Stimulated activated CD8-positive, alpha-beta memory T cell treated with anti-CD3 and anti-CD28 coated beads, Interleukin-15, amount 100 ng/mL, for 1 hour (primary cell): ENCODE measurements around the gene CPB2.

ENCODE experiments used
- DNase-seq: peaks from one replicate; pipeline ENCODE4 v3.0.0-alpha.2; 2020; ENCODE audit warnings: low read depth

CPB2 gene

DNA sequence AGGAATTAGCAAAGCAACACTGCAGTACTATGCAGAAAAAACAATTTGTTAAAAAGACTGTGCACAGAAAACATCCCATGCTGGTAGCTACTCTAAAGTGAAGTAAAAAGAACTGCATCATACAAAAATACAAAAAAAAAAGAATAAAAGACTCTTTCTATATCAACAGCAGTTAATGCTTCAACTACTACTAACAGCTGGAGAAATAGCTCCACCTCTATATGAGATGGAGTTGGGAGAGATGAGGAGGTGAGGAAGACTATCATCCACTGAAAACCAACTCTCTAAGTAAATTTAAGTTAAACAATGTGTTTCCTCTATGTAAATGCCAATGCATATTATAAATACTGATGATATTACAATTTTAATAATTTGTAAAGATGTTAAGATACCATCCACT is 54.1 kb downstream of the CPB2 start:
- no peak for DNase-seq

DNA sequence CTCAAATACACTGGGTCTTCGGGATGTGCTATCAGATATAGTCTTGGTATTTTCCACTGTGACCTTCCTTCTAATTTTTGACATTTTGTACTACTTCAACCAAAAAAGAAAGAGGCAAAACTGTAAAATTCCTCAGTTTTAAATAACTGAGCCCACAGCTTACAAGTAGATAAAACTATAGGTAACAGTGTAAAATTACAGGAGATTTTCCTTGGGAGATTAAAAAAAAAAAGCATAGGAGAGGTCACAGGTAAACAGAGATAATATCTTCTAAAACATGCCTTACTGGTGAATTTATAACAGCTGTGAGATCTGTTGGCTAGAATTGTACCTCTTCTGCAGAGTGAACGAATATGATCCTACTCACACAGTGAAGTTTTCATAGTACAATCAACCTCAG is 59.4 kb downstream of the CPB2 start:
- no peak for DNase-seq

DNA sequence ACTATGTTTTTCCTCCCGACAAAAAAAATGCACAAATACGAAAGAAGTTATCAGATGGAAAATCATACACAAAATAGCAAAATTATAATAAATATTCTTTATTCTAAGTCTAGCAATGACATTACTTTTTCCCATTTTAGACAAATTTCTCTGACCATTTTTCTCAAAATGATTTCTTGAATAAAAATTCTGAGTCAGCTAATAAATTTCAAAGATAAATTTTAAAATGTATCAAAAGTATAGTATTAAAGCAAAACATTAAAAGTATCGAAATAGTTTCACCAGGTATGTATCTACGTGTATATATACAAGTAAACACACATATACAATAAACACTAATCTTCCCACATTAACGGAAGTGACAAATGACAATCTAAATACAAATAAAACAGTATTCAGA is 61.2 kb downstream of the CPB2 start:
- DNase-seq, result no peak

DNA sequence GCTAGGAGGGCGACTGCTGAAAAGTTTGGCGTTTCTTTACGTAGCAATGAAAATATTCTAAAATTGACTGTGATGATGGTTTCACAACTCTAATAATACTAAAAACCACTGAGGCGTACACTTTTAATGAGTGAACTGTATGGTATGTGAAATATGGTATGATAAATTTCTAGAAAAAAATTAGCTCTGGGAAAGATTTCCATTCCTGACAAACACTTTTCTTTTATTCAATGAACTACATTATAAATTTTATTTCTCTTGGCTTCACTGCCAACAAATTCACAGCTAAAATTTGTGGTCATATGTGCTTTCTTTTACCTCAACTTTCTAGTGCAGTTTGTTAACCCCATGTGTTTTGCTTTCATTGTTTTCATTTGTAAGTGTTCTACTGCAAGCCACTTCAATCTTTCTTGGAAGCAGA is 63.4 kb downstream of the CPB2 start:
- DNase-seq, result no peak

- DNase-seq, result no peak
These were observed 64.1 kb downstream of the CPB2 start for GRCh38 chr13:46040763-46041162.

DNA sequence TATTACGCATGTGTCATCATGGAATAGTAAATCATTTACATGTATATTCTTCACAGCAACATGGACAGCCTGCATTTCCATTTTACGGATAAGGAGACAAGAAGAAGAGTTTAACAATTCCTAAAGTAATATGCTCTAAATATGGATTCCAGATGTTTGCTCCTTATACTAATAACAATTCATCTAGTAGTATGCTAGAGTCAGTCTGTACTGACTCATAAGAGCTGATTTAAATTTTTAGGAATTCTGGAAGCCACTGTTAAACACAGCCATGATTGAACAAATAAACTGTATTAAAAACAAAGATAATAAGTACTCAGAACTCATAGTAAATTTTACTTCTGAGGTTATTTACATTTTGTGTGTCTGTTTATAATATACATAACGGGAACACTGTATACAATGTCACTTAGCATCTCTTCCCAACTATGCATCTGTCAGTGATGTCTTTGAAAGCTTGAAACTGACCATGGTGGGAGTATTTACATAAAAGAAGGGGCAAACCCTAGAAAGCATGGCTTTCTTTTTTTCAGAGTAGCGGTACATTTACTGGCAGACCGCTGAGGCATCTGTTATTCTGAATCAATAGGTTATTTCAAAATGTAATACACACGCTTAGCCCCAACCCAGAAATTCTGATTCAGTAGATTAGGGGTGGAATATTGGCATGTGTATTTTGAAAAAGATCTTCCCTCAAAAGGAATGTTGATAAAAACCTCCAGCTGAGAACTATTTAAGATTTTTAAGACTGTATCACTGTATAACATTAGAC is 65.2 kb downstream of the CPB2 start:
- no peak for DNase-seq

GRCh38 chr13:46038296-46038695 is 66.5 kb downstream of the CPB2 start:
- DNase-seq, result no peak

GRCh38 chr13:46035066-46035465 is 69.8 kb downstream of the CPB2 start:
- DNase-seq, result no peak

DNA sequence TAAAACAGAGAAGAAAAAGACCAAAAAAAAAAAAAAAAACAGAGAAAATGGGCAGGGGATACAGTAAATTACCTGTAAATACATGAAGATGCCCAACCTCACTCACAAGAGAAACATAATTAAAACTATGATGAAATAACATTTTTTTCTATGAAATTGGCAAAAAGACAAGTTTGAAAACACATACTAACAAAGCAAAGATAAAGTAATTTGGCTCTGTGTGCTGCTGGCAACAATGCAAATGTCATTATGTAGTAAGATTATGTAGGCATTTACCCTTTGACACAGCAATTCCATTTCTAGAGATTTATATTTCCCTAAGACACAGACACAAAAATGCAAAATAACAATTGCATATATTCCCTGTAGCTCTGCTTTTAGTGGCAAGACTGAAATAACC is 72.5 kb downstream of the CPB2 start:
- no peak for DNase-seq

GRCh38 chr13:46031581-46032263 is 73.1 kb downstream of the CPB2 start:
- no peak for DNase-seq

DNA sequence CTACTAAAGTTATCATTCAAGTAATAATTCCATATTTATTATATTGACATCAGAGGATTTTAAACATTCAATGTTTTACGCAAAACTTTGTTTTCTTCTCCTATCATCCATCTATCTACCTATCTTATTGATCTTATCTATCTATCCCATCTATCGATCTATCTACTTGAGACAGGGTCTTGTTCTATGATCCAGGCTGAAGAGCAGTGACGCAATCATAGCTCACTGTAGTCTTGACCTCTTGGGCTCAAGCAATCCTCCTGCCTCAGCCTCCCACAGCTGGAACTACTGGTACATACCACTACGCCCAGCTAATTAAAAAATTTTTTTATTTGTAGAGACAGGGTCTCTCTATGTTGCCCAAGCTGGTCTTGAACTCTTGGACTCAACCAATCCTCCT is 79.7 kb downstream of the CPB2 start:
- DNase-seq, result no peak

DNA sequence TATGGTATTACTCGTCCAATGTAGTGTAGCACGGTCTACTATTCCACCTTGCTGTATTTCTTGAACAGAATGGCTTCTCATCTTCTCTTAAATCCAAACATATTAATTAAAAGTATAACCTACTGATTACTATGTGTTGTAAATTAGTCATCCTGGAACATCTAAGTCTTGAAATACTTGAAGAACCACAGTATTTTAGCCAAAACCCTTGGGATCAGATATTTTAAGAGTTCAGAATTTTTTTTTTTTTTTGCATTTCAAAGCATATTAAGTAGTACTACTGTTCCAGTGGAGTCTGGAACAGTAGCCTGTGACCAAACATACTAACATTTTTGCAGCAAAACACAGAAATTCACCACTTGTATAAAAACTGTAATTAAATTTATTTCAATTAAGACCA is 82.4 kb downstream of the CPB2 start:
- no peak for DNase-seq

- DNase-seq, result no peak
These were observed 88.6 kb downstream of the CPB2 start for GRCh38 chr13:46016216-46016615.

DNA sequence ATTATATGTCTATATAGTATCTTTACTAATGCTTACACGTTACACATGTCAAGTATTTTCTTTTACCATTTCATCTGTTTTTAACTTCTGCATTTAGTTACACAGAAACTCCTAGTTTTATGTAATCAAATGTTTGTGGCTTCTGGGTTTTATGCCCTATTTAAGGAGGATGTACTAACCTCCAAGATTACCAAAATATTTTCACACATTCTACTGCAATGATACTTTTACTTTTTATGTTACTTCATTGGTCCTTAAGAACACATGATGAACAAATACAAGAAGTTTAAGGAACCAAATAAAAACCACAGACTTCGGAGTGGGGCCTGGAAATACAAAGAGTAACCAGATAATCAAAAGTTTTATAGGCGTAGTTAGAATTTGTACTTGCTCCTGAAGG is 89.5 kb downstream of the CPB2 start:
- DNase-seq, result no peak

DNA sequence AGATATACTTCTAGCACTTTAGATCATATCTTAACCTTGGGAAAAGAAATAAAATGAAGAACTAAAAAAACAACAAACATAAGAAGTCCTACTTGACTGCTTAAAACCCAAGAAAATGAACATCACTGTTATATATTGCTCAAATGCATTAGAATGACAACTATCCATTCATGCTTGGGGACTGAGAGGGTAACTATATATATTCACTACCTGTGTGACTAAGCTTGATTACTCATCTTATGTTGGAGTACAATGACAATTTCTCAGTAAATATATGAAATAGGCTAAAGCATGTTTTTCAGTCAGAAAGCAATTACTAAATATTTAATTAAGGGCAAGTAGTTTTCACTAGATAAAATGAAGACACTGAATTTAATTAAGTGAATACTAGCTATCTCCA is 92.4 kb downstream of the CPB2 start:
- DNase-seq, result no peak

DNA sequence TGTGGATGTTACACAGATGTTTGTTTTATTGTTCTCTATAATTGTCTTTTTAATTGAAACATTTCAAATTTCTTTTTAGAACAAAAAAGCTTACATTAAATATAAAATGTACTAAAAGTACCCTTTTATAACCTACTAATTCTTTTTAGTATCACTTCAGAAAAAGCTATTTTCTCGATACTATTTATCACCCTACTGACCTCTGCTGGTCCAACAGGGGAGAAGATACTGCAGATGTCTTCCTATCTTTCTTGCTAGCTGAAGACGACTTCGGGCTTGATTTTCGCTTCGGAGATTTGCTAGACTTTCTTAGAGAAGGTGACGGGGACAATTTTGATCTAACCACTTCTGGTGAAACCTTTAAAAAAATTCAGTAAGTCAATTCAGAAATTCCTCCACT is 94.7 kb downstream of the CPB2 start:
- DNase-seq, result no peak

DNA sequence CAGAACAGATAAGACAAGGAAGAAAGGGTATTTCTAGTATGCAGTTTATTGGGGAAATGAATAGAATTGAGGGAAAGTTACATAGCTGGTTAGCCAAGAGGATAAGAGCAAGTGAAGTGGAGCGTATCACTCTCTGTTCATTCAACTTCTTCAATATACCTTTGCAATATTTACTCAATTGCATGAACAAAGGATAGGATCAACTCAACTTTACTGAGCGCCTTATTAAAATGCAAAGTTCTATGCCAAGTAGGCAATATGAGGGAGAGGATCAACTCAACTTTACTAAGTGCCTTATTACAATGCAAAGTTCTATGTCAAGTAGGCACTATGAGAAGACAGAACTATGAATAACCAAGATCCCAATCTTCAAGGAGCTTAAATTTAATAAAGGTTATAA is 96.2 kb downstream of the CPB2 start:
- DNase-seq, result no peak

GRCh38 chr13:46006688-46007452 is 98.0 kb downstream of the CPB2 start:
- no peak for DNase-seq

DNA sequence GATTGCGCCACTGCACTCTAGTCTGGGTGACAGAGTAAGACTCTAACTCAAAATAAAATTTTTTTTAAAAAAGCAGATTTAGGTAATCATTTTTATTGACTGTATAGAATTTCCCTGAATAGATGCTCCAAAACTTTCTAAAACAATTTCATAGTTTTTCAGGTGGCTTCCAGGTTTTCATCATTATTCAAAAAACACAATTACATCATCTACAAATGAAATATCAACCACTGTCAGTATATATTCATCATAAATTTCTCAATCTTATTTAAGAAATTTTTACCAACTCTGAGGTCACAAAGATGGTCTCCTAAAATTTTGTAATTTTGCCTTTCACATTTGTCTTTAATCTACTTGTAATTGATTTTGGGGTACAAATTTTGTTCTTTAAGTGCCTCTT is 100.3 kb downstream of the CPB2 start:
- DNase-seq, result no peak
